ENCODE measurements around the gene C6orf141. TPM values are rescaled to one million over a fixed set of nuclear protein-coding genes. Genes with fewer than 3 reads are reported as not detected.

Gene C6orf141
- total RNA-seq, result 1.3 TPM

- peak in 1 of 3 donors; percentile 31 for DNase-seq (ENCODE audit: low read depth in 2 of 3, low spot score in 2 of 3)
These were observed at the start of gene C6orf141 for GRCh38 chr6:49550492-49551077. TSS of gene C6orf141 (plus strand) at chr6:49550668. CDS start at chr6:49550793, 125 bp downstream.

- no peak for DNase-seq (ENCODE audit: low read depth in 2 of 3, low spot score in 2 of 3)
These were observed 45.8 kb upstream of the C6orf141 start for GRCh38 chr6:49504666-49505065.

- no peak for DNase-seq (ENCODE audit: low read depth in 2 of 3, low spot score in 2 of 3)
These were observed 43.8 kb upstream of the C6orf141 start for GRCh38 chr6:49506569-49507111.

GRCh38 chr6:49509342-49509741 is 41.1 kb upstream of the C6orf141 start:
- DNase-seq (ENCODE audit: low read depth in 2 of 3, low spot score in 2 of 3), result no peak

- DNase-seq (ENCODE audit: low read depth in 2 of 3, low spot score in 2 of 3), result no peak
These were observed 37.1 kb upstream of the C6orf141 start for GRCh38 chr6:49513153-49513989.

GRCh38 chr6:49514571-49515484 is 35.6 kb upstream of the C6orf141 start:
- no peak for DNase-seq (ENCODE audit: low read depth in 2 of 3, low spot score in 2 of 3)

- DNase-seq (ENCODE audit: low read depth in 2 of 3, low spot score in 2 of 3), result no peak
These were observed 34.9 kb upstream of the C6orf141 start for GRCh38 chr6:49515485-49516146.

GRCh38 chr6:49516147-49516505 is 34.3 kb upstream of the C6orf141 start:
- no peak for DNase-seq (ENCODE audit: low read depth in 2 of 3, low spot score in 2 of 3)

GRCh38 chr6:49517919-49518318 is 32.5 kb upstream of the C6orf141 start:
- no peak for DNase-seq (ENCODE audit: low read depth in 2 of 3, low spot score in 2 of 3)

- DNase-seq (ENCODE audit: low read depth in 2 of 3, low spot score in 2 of 3), result no peak
These were observed 30.8 kb upstream of the C6orf141 start for GRCh38 chr6:49519660-49520059.

GRCh38 chr6:49522710-49523593 is 27.5 kb upstream of the C6orf141 start:
- DNase-seq (ENCODE audit: low read depth in 2 of 3, low spot score in 2 of 3), result no peak

- DNase-seq (ENCODE audit: low read depth in 2 of 3, low spot score in 2 of 3), result no peak
These were observed 26.6 kb upstream of the C6orf141 start for GRCh38 chr6:49523901-49524300.

GRCh38 chr6:49524541-49524940 is 25.9 kb upstream of the C6orf141 start:
- DNase-seq (ENCODE audit: low read depth in 2 of 3, low spot score in 2 of 3), result no peak

GRCh38 chr6:49526598-49526997 is 23.9 kb upstream of the C6orf141 start:
- no peak for DNase-seq (ENCODE audit: low read depth in 2 of 3, low spot score in 2 of 3)

- no peak for DNase-seq (ENCODE audit: low read depth in 2 of 3, low spot score in 2 of 3)
These were observed 23.1 kb upstream of the C6orf141 start for GRCh38 chr6:49527320-49527719.

GRCh38 chr6:49528571-49528970 is 21.9 kb upstream of the C6orf141 start:
- DNase-seq (ENCODE audit: low read depth in 2 of 3, low spot score in 2 of 3), result no peak

- no peak for DNase-seq (ENCODE audit: low read depth in 2 of 3, low spot score in 2 of 3)
These were observed 20.2 kb upstream of the C6orf141 start for GRCh38 chr6:49530141-49530776.

- DNase-seq (ENCODE audit: low read depth in 2 of 3, low spot score in 2 of 3), result peak in 2 of 3 donors; percentile 64 to 84
These were observed 18.5 kb upstream of the C6orf141 start for GRCh38 chr6:49531774-49532569.

All from hematopoietic multipotent progenitor cell (in vitro differentiated cells).